Activated CD4-positive, alpha-beta T cell treated with anti-CD3 and anti-CD28 coated beads, Interleukin-2, amount 10 ng/mL, durations not matched to agents 24 days and 14 days (primary cell): ENCODE measurements around the gene PLOD3. TPM values are rescaled to one million over a fixed set of nuclear protein-coding genes. Genes with fewer than 3 reads are reported as not detected.

Experiments used
- DNase-seq: peaks from one replicate; pipeline ENCODE4 v3.0.0; 2022
- H3K27ac Mint-ChIP-seq: one replicate; pipeline ENCODE4 v1.8.0; 2022; ENCODE audit warnings: mild to moderate bottlenecking, mixed read lengths
- H3K27me3 Mint-ChIP-seq: one replicate; pipeline ENCODE4 v1.8.0; 2022; ENCODE audit warnings: mixed read lengths
- H3K36me3 Mint-ChIP-seq: one replicate; pipeline ENCODE4 v1.8.0; 2022; ENCODE audit warnings: low read depth, mild to moderate bottlenecking, mixed read lengths
- H3K4me1 Mint-ChIP-seq: one replicate; pipeline ENCODE4 v1.8.0; 2021; ENCODE audit warnings: mixed read lengths
- H3K4me3 Mint-ChIP-seq: one replicate; pipeline ENCODE4 v1.8.0; 2022; ENCODE audit warnings: mild to moderate bottlenecking, moderate library complexity, mixed read lengths
- H3K9me3 Mint-ChIP-seq: one replicate; pipeline ENCODE4 v1.8.0; 2021; ENCODE audit warnings: mixed read lengths
- intact Hi-C: fragments of 100-400 bp; cut with micrococcal nuclease; formaldehyde crosslinking; loops from one replicate; pipeline ENCODE4 v1.15.1; 2023
- total RNA-seq: library from RNA; stranded (reverse); gene quantifications from 2 replicates; pipeline ENCODE4 v1.2.3, GENCODE V29; 2022

Gene PLOD3
- total RNA-seq, 1 donor from 2014 or later: 93.6 TPM

GRCh38 chr7:101172854-101173751, 44.3 kb downstream of the PLOD3 start:
- no peak for DNase-seq
- no peaks in the 10 kb centered on the region for H3K9me3 Mint-ChIP-seq
- H3K27me3 Mint-ChIP-seq: peaks cover 84% of the 10 kb centered on the region
- peak overlapping the region; percentile 37 for H3K4me3 Mint-ChIP-seq
- peaks cover 38% of the 10 kb centered on the region for H3K4me1 Mint-ChIP-seq
- H3K27ac Mint-ChIP-seq: peak overlapping the region; percentile 58
- no peaks in the 10 kb centered on the region for H3K36me3 Mint-ChIP-seq
- intact Hi-C loops: loop anchor here (10.0 kb wide), 1 partner anchor 132 kb away; no protein-coding TSS in a partner anchor

DNA sequence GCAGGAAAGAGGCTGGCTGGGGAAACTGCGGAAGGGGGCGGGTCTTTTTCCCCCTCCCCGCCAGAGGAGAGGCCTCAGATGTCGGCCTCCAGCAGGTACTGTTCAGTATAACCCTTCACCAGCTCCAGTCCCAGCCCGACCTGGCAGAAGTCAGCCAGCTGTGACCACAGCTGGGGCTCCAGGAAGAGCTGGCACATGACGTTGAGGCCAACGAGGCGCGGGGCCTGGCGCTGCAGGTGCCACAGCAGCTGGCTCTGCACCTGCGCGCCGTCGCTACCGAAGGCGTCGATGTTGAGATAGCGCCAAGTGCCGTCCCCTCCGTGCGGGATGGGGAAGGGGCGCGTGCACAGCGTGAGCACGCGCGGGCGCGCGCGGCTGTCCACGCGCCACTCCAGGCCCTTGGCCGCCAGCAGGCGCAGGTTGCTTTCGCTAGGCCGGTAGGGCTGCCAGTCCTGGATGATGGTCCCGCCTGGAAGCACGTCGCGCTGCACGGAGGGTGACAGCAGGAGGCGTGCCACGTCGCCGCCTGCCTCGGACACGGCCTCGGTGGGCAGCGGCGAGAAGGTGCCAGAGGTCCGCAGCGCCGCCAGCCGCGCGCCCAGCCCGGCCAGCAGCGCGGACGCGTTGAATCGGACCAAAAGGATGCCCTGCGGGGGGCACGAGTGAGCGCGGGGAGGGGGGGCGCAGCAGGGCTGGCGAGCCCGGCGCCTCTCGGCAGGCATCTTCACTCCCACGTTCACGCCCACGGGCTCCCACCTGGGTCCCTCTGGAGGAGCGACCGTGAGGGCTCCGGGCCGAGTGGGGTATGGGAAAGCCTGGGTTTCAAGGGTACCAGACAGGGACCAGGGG, 45.2 kb downstream of the PLOD3 start:
- H3K36me3 Mint-ChIP-seq: no peaks in the 10 kb centered on the region
- H3K27ac Mint-ChIP-seq: no peak overlapping the region
- intact Hi-C loops: loop anchor here (10.0 kb wide), 1 partner anchor 133 kb away; no protein-coding TSS in a partner anchor
- no peaks in the 10 kb centered on the region for H3K9me3 Mint-ChIP-seq
- peak overlapping the region; percentile 34 for H3K4me3 Mint-ChIP-seq
- DNase-seq: no peak
- peaks cover 44% of the 10 kb centered on the region for H3K4me1 Mint-ChIP-seq
- H3K27me3 Mint-ChIP-seq: peaks cover 84% of the 10 kb centered on the region

GRCh38 chr7:101171442-101171837, 45.9 kb downstream of the PLOD3 start:
- no peak for DNase-seq
- H3K4me3 Mint-ChIP-seq: peak overlapping the region; percentile 34
- peak overlapping the region; percentile 71 for H3K27ac Mint-ChIP-seq
- H3K36me3 Mint-ChIP-seq: no peaks in the 10 kb centered on the region
- peaks cover 82% of the 10 kb centered on the region for H3K27me3 Mint-ChIP-seq
- intact Hi-C loops: loop anchor here (10.0 kb wide), 1 partner anchor 133 kb away; no protein-coding TSS in a partner anchor
- H3K9me3 Mint-ChIP-seq: no peaks in the 10 kb centered on the region
- H3K4me1 Mint-ChIP-seq: peaks cover 49% of the 10 kb centered on the region

GRCh38 chr7:101170617-101171441, 46.6 kb downstream of the PLOD3 start:
- H3K27me3 Mint-ChIP-seq: peaks cover 80% of the 10 kb centered on the region
- no peaks in the 10 kb centered on the region for H3K36me3 Mint-ChIP-seq
- no peaks in the 10 kb centered on the region for H3K9me3 Mint-ChIP-seq
- DNase-seq: peak; percentile 68
- H3K4me1 Mint-ChIP-seq: peaks cover 54% of the 10 kb centered on the region
- peak overlapping the region; percentile 34 for H3K4me3 Mint-ChIP-seq
- H3K27ac Mint-ChIP-seq: peak overlapping the region; percentile 11
- intact Hi-C loops: loop anchor here (1.0 to 10.0 kb wide), 2 partner anchors 27 to 134 kb away; no protein-coding TSS in a partner anchor

DNA sequence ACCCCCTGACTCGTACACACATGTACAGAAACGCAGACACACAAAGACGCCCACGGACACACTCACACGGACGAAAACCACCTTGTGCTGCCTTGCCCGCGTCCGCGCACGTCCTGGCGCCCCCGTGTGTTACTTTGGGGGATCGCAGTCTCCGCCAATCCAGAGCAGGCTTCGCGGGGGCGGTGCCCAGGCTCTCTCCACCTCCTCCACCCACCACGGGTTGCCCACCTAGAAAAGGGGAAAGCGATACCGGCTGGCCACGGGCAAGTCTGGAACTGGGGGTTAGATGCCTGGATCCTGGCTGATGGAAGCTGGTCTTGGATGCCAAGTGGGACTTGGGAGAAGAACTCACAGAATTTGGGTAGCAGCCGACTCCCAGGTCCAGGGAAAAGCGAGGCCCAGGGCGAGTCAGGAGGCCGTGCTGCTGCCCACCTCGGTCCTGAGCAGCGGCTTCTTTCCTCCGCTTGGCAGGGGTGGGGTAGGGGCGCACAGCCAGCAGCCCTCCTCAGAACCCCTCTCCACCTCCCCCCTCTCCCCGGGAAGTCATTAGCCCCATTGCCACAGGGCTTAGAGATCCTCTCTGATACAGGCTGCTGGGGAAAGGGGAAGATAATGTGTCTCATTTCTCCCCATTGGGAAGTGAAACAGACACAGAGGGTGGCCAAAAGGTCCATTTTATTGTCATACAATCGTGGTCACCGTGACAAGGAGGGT, 47.4 kb downstream of the PLOD3 start:
- intact Hi-C loops: loop anchor here (1.0 to 10.0 kb wide), 3 partner anchors 26 to 278 kb away; no protein-coding TSS in a partner anchor
- H3K27ac Mint-ChIP-seq: peak overlapping the region; percentile 43

GRCh38 chr7:101169110-101169837, 48.1 kb downstream of the PLOD3 start:
- Mint-ChIP-seq H3K4me1 (peaks cover 62% of the 10 kb centered on the region), H3K4me3 (peak overlapping the region; percentile 65), H3K27me3 (peaks cover 80% of the 10 kb centered on the region), H3K27ac (peak overlapping the region; percentile 62), H3K36me3 (peaks cover 1% of the 10 kb centered on the region), H3K9me3 (peaks cover 4% of the 10 kb centered on the region)
- intact Hi-C loops: loop anchor here (5.0 kb wide), 1 partner anchor 277 kb away; no protein-coding TSS in a partner anchor
- DNase-seq: no peak

More for the DNA sequence above, 47.4 kb downstream of the PLOD3 start:
- Mint-ChIP-seq H3K4me1 (peaks cover 59% of the 10 kb centered on the region), H3K36me3 (peaks cover 1% of the 10 kb centered on the region), H3K9me3 (peaks cover 4% of the 10 kb centered on the region), H3K27me3 (peaks cover 80% of the 10 kb centered on the region), H3K4me3 (peak overlapping the region; percentile 65)
- DNase-seq: peak; percentile 96

DNA sequence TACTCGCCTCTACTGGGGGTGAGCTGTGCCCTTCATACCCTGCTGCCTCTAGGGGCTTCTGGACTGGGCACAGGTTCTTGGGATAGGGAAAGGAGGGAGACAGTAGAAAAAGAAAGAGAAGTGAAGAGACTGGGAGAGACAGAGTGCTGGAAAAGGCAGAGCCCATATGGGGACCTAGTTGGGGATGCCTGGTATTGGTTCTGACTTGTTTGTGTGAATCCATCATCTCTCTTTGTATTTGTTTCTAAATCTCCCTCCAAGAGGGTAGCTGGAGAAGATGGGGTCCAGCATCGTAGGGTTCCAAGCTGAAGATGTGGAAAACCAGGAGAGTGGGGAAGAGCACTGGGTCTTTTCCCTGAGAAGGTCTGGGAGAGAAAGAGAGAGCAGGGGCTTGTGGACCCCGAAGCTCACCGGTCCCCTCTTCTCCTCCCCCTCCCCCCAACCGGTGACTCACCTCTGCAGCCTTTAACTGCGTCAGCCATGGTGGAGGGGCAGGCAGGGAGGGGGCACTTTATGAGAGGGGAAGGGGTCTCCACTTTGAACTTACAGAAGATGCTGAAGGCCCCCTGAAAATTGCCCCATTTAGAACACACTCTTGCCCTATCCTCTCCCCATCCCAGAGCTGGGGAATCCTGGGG, 48.9 kb downstream of the PLOD3 start:
- H3K27me3 Mint-ChIP-seq: peaks cover 74% of the 10 kb centered on the region
- H3K4me1 Mint-ChIP-seq: peaks cover 58% of the 10 kb centered on the region
- peaks cover 4% of the 10 kb centered on the region for H3K9me3 Mint-ChIP-seq
- intact Hi-C loops: loop anchor here (5.0 kb wide), 1 partner anchor 276 kb away; no protein-coding TSS in a partner anchor
- no peak for DNase-seq
- peaks cover 1% of the 10 kb centered on the region for H3K36me3 Mint-ChIP-seq
- H3K27ac Mint-ChIP-seq: peak overlapping the region; percentile 70
- peak overlapping the region; percentile 62 for H3K4me3 Mint-ChIP-seq

DNA sequence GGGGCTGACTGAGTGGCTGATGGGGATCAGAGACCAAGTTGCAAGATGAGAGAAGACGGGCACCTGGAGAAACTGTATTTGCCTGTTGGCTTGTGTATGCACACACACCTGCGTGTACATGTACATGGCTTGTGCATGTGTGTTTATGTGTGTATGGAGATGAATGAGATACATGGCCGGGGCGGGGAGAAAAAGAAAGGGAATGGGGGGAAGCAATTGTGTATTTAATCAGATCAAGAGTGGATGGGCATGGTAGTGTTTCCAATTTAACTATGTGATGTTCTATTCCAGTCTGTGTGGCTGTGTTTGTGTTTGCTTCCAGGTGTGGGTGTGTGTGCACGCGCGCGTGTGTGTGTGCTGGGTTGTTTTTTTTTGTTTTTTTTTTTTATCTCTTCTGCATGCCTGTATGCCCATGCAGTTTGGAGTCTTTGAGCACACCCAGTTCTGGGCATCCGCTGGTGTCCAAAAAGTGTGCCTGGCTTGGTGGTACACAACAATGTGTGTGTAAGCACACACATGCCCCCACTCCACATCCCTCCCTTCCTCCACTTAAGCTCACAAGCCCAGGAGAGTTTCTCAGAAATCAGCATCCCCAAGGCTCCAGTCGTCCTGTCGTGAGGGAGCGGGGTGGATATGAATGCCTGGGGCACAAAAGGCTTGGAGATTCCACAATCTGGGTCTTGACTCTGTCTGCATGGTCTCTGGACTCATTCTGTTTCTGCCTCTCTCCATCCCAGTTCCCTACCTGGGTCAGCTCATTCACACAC, 49.6 kb downstream of the PLOD3 start:
- H3K9me3 Mint-ChIP-seq: peaks cover 4% of the 10 kb centered on the region
- H3K27ac Mint-ChIP-seq: peak overlapping the region; percentile 57
- peaks cover 60% of the 10 kb centered on the region for H3K4me1 Mint-ChIP-seq
- intact Hi-C loops: loop anchor here (5.0 kb wide), 1 partner anchor 276 kb away; no protein-coding TSS in a partner anchor
- DNase-seq: no peak
- H3K4me3 Mint-ChIP-seq: peak overlapping the region; percentile 25
- peaks cover 1% of the 10 kb centered on the region for H3K36me3 Mint-ChIP-seq
- H3K27me3 Mint-ChIP-seq: peaks cover 73% of the 10 kb centered on the region

GRCh38 chr7:101166909-101167644, 50.3 kb downstream of the PLOD3 start:
- H3K27ac Mint-ChIP-seq: peak overlapping the region; percentile 57
- peaks cover 4% of the 10 kb centered on the region for H3K9me3 Mint-ChIP-seq
- no peak overlapping the region for H3K4me3 Mint-ChIP-seq
- peaks cover 61% of the 10 kb centered on the region for H3K4me1 Mint-ChIP-seq
- peaks cover 1% of the 10 kb centered on the region for H3K36me3 Mint-ChIP-seq
- DNase-seq: no peak
- intact Hi-C loops: loop anchor here (5.0 kb wide), 1 partner anchor 275 kb away; no protein-coding TSS in a partner anchor
- peaks cover 73% of the 10 kb centered on the region for H3K27me3 Mint-ChIP-seq

DNA sequence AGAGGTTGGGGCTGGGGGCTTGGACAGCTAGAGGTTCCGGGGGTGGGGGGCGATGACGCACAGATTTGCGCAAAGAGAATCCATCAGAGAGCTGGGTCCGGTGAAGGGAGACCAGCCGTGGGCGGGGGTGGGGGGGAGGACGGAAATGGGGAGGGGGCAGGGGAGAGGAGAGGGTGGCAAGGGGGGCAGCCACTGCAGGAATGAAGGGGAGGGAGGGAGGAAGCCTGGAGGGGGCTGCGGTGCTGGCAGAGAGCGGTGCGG, 50.8 kb downstream of the PLOD3 start:
- intact Hi-C loops: loop anchor here (5.0 kb wide), 1 partner anchor 274 kb away; no protein-coding TSS in a partner anchor
- H3K27me3 Mint-ChIP-seq: peaks cover 69% of the 10 kb centered on the region
- peak overlapping the region; percentile 92 for H3K4me3 Mint-ChIP-seq
- peaks cover 4% of the 10 kb centered on the region for H3K9me3 Mint-ChIP-seq
- DNase-seq: no peak
- H3K4me1 Mint-ChIP-seq: peaks cover 58% of the 10 kb centered on the region
- peaks cover 1% of the 10 kb centered on the region for H3K36me3 Mint-ChIP-seq
- no peak overlapping the region for H3K27ac Mint-ChIP-seq
